Aorta (tissue), 5 donors: ENCODE results near the gene SH3RF3. TPM values are rescaled to one million over a fixed set of nuclear protein-coding genes. Genes with fewer than 3 reads are reported as not detected.

ENCODE experiments used
- ATAC-seq: fragments of 200-7000 bp; cut with Tn5 transposase; one replicate; pipeline ENCODE4 v1.9.1; 2022; ENCODE audit warnings: moderate library complexity; ENCODE audit not compliant: low FRiP score
- DNase-seq, 2 donors: peaks; one replicate each; pipeline ENCODE4 v3.0.0-alpha.2; 2020
- H3K27ac ChIP-seq, 2 donors: one replicate each; pipeline ENCODE4 v1.5.1; 2013; ENCODE audit warnings: low read length in 2 of 2, mild to moderate bottlenecking in 2 of 2, moderate library complexity in 2 of 2, control low read depth in 1 of 2, inconsistent platforms in 1 of 2, low read depth in 1 of 2
- H3K27me3 ChIP-seq, 2 donors: one replicate each; pipeline ENCODE4 v1.6.1; 2013; ENCODE audit warnings: control low read depth in 1 of 2, low read length in 1 of 2, mild to moderate bottlenecking in 1 of 2, moderate library complexity in 1 of 2; ENCODE audit not compliant: insufficient read depth in 2 of 2, control insufficient read depth in 1 of 2
- H3K36me3 ChIP-seq, 2 donors: one replicate each; pipeline ENCODE4 v1.6.1; 2013; ENCODE audit warnings: control low read depth in 1 of 2, low read length in 1 of 2, mild to moderate bottlenecking in 1 of 2; ENCODE audit not compliant: insufficient read depth in 2 of 2, control insufficient read depth in 1 of 2
- H3K4me1 ChIP-seq, 2 donors: one replicate each; pipeline ENCODE4 v1.6.1; 2013; ENCODE audit warnings: low read length in 2 of 2, control low read depth in 1 of 2, mild to moderate bottlenecking in 1 of 2, moderate library complexity in 1 of 2; ENCODE audit not compliant: insufficient read depth in 2 of 2, control insufficient read depth in 1 of 2
- H3K4me3 ChIP-seq, 2 donors: one replicate each; pipeline ENCODE4 v1.5.1; 2013; ENCODE audit warnings: low read length in 2 of 2, control low read depth in 1 of 2, mild to moderate bottlenecking in 1 of 2
- H3K9me3 ChIP-seq: one replicate; pipeline ENCODE4 v1.6.1; 2013; ENCODE audit warnings: mild to moderate bottlenecking, low read length; ENCODE audit not compliant: control insufficient read depth
- WGBS, 2 donors: extraction: QIAGEN DNeasy Blood & Tissue Kit; methylation state at CpG; one replicate each; pipeline ENCODE4 v1.1.7; 2013; 5-methylcytosine and 5-hydroxymethylcytosine counted together
- intact Hi-C, 2 donors: fragments of 100-400 bp; cut with DNase I; formaldehyde crosslinking; loops; one replicate each; pipeline versions ENCODE4 v1.14.2 to v1.15.0; 2022
- polyA plus RNA-seq, 2 donors: library from polyadenylated mRNA; stranded (reverse); fragments of 200-250 nt; gene quantifications; one replicate each; pipeline ENCODE4 v1.2.3, GENCODE V29; 2013
- total RNA-seq, 2 donors: library from RNA; stranded (reverse); fragmentation: NEBNext Ultra II Directional; extraction: Animal tissue kit (Norgen Biotek cat#: 25700); gene quantifications; one replicate each; pipeline ENCODE4 v1.2.1, GENCODE V29; 2021
- donor health status: healthy with polysubstance abuse.
- donor health status: Bipolar disorder and iron deficiency.
- donor health status: DM: no; HTN: no; CAD: no.
- donor health status: DM: no; HTN: no; CAD: no.
- donor health status: DM: yes; HTN: yes; CAD: no.

Gene SH3RF3
- total and polyA plus RNA-seq, 4 donors: 3.1 to 24.4 (median 18.0) TPM

DNA sequence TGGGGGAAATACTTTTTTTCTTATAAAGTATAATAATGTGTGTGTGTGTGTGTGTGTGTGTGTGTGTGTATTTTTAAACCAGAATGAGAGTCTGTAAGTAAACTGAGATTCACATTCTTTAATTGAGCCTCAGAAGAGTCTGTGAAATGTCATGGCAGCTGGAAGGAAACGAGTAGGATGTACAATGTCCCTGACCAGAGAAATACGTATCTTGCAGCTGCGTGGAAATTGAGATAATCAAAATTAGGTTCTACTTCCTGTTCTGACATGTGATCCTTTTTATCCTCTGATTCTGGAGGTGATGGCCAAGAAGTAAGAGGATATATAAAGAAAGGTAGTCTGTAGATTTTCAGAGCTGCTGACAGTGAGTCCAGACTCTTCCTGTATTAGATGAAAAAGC lies 50.0 kb downstream of the SH3RF3 start:
- no peaks in the 10 kb centered on the region for H3K27me3 ChIP-seq
- ATAC-seq (no peak), DNase-seq (no peak)
- H3K9me3 ChIP-seq: no peaks in the 10 kb centered on the region
- H3K27ac ChIP-seq: no peak overlapping the region
- H3K4me3 ChIP-seq: no peak overlapping the region
- H3K4me1 ChIP-seq: peaks cover 3 to 5% of the 10 kb centered on the region in 2 donors
- H3K36me3 ChIP-seq: no peaks in the 10 kb centered on the region
- intact Hi-C loops: no loop called here
- 85 to 92% methylated on average over 3 of the region's 3 CpGs for WGBS, 2 donors

DNA sequence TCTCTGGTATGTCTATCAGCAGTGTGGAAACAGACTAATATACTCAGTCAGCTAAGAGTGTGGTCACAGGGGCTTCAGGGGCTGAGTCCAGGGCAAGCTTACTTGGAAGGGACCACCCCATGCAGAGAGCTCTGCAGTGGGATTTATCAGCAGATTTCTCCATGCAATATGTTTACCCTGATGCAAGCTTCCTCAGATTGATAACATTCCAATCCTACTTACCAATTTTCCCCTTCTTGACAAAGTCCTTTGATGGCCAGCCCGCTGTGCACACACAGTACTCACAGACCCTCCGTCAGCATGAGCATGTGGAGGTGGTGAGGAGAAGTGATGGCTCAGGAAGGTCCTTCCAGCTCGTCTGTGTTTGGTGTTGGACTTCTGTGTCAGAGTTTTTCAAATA lies 51.8 kb downstream of the SH3RF3 start:
- 77 to 78% methylated on average over 3 of the region's 3 CpGs for WGBS, 2 donors
- no peaks in the 10 kb centered on the region for H3K36me3 ChIP-seq
- intact Hi-C loops: no loop called here
- peaks cover 0 to 4% of the 10 kb centered on the region in 2 donors for H3K4me1 ChIP-seq
- no peaks in the 10 kb centered on the region for H3K27me3 ChIP-seq
- H3K27ac ChIP-seq: no peak overlapping the region
- no peak for DNase-seq
- H3K9me3 ChIP-seq: no peaks in the 10 kb centered on the region
- no peak for ATAC-seq
- no peak overlapping the region for H3K4me3 ChIP-seq

DNA sequence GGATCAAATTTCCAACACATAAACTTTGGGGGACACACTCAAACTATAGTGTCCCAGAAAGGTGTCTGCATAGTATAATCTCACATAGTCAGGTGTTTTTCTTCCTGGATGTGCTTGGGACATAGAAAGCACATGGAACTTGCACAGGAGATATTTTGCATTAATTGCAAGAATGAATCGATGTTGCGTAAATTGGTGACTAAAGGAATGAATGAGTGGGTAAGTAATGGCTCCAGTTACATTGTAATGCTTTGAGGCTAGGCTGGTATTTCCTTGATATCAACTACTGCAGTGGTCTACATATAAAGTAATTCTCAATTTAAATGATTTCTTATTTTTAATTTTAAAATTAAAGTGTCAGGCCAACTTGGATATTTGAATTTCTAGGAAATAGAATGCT lies 53.4 kb downstream of the SH3RF3 start:
- DNase-seq (no peak), ATAC-seq (no peak)
- H3K27ac ChIP-seq: no peak overlapping the region
- H3K36me3 ChIP-seq: no peaks in the 10 kb centered on the region
- no peaks in the 10 kb centered on the region for H3K27me3 ChIP-seq
- intact Hi-C loops: no loop called here
- peaks cover 3 to 4% of the 10 kb centered on the region in 2 donors for H3K4me1 ChIP-seq
- H3K9me3 ChIP-seq: no peaks in the 10 kb centered on the region
- 99 to 100% methylated on average over 2 of the region's 2 CpGs for WGBS, 2 donors
- no peak overlapping the region for H3K4me3 ChIP-seq

DNA sequence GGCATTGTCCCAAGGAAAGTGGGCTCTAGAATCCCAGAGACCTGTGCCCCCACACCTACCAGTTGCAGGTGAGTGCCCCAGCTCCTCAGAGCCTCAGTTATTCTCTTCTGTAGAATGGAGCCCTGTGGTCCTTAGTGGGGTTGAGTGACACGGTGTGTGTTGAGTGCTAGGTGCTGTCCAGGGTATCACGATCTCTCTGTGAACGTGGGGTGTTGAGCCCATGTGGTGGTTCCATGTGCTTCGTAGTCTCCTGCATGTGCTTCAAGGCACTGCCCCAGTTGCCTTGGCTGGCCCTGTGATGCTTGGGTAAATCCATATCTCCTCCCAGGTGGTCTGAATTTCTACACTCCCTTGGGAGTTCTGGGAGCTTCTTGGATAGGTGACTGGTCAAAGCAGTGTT lies 54.9 kb downstream of the SH3RF3 start:
- 95% methylated on average over 4 of the region's 4 CpGs for WGBS, 2 donors
- Histone ChIP-seq H3K4me3 (no peak overlapping the region), H3K27ac (no peak overlapping the region), H3K4me1 (peaks cover 3 to 4% of the 10 kb centered on the region in 2 donors), H3K27me3 (no peaks in the 10 kb centered on the region), H3K9me3 (no peaks in the 10 kb centered on the region), H3K36me3 (no peaks in the 10 kb centered on the region)
- intact Hi-C loops: no loop called here
- ATAC-seq: no peak
- DNase-seq: no peak

DNA sequence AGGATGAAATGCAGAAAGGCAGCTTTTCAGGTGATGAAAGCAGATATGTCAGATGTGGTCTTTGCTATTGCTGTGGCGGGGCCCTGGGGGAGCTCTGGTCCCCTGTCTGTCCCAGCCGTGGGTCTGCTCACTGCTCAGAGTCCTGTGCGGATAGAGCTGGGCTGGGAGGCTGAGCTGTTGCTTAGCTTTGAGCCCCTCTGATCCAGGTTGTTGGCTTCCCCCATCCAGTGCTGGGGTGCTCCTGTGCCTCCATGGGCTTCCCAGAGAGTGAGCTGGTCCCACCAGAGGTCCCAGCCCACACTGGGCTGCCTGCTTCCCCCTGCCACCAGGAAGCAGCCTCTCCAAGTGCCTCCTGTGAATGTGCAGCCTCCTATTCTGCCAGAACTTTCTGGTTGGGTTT lies 55.4 kb downstream of the SH3RF3 start:
- Histone ChIP-seq H3K4me1 (peaks cover 3 to 4% of the 10 kb centered on the region in 2 donors), H3K36me3 (no peaks in the 10 kb centered on the region), H3K27ac (peak overlapping the region in 1 of 2 donors; percentile 22), H3K4me3 (no peak overlapping the region), H3K27me3 (no peaks in the 10 kb centered on the region), H3K9me3 (no peaks in the 10 kb centered on the region)
- intact Hi-C loops: no loop called here
- DNase-seq: no peak
- 73 to 74% methylated on average over 3 of the region's 3 CpGs for whole genome bisulfite sequencing, 2 donors
- no peak for ATAC-seq

DNA sequence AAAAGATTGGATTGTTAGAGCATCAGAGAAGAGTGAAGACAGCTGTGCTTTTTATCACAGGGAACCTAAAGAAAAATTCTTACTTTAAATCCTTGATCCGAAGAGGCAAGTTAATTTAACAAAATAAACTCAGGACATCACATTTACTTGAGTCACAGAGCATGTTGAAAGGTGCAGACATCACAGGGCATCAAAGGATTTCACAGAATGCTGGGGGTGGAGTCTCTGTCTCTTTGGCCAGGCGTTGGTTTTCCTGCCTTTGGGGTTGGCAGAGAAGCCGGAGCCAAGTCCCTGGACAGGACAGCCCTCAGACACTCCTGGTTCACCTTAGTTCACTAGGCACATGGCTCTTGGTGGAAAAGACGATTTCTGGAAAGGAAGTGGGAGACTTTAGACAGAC lies 56.3 kb downstream of the SH3RF3 start:
- Histone ChIP-seq H3K4me3 (no peak overlapping the region), H3K4me1 (peaks cover 3 to 4% of the 10 kb centered on the region in 2 donors), H3K36me3 (no peaks in the 10 kb centered on the region), H3K27me3 (no peaks in the 10 kb centered on the region), H3K9me3 (no peaks in the 10 kb centered on the region), H3K27ac (peak overlapping the region; percentile 38 to 77)
- no peak for DNase-seq
- ATAC-seq: peak; percentile 49
- 5% methylated on average over 4 of the region's 4 CpGs for WGBS, 2 donors
- intact Hi-C loops: no loop called here

DNA sequence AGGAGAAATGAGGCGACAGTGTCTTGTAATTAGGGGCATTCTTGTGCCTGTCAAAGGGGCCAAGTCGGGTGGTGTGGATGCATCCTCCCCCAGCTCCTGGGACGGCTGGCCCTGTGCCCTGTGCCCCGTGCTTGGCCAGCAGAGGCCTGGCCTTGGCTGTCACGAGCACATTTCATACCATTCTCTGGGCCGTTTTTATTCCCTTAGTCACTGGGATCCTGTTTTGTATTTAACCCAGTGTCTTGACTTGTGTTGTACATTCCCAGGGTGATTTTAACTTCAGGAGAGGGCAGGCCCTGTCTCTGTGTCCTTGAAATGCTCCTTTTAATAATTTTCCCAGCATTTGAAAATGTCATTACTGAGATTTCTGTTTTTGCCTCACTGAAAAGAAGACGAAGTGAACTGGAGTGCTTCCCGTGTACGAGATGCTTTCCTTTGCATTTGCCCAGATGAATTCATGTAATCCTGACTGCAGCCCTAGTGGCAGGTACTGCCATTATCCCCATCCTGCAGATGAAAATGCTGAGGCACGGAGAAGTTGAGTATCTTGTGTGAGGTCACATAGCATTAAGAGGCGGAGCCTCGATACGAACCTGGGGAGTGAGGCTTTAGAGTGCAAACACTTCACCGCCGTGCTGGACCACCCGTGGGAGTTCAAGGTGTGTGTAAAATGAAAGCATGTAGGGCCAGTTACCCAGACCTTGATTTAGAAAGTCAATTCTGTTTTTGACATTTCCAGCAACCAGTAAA lies 57.0 kb downstream of the SH3RF3 start:
- intact Hi-C loops: no loop called here
- no peaks in the 10 kb centered on the region for H3K27me3 ChIP-seq
- H3K4me3 ChIP-seq: no peak overlapping the region
- DNase-seq: peak; percentile 81 to 92
- no peaks in the 10 kb centered on the region for H3K9me3 ChIP-seq
- peak overlapping the region; percentile 88 to 97 for H3K27ac ChIP-seq
- H3K36me3 ChIP-seq: no peaks in the 10 kb centered on the region
- peak; percentile 76 for ATAC-seq
- H3K4me1 ChIP-seq: peaks cover 3 to 4% of the 10 kb centered on the region in 2 donors
- WGBS, 2 donors: 24 to 29% methylated on average over 16 of the region's 16 CpGs

DNA sequence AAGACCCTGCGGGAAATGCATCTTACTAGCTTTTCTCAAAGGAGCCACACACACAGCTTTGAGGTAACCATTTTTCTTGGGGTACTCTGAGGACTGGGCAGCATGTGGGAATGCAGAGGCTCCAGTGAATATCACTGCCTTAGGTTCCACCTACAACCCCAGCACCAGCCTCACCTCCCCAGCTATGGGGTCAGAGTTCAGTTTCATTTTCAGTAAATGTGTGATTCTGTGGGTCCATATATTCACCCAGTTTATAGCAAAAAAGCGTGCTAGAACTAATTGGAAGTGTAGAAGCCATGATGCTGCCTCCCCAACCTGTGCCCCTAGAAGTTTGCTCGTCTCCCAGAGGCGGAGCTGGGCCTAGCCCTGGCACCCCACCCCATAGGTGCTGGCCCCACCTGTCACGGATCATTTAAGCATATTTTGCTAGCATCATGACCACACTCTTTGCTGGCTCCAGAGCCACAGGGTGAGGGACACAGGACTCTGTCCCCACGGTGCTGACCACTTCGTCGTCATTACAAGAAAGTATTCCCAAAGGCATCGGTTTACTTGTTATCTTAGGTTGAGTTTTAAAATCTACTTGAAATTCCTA lies 57.7 kb downstream of the SH3RF3 start:
- 68 to 70% methylated on average over 9 of the region's 9 CpGs for WGBS, 2 donors
- H3K27ac ChIP-seq: peak overlapping the region; percentile 88 to 97
- DNase-seq: no peak
- H3K27me3 ChIP-seq: no peaks in the 10 kb centered on the region
- intact Hi-C loops: no loop called here
- H3K9me3 ChIP-seq: no peaks in the 10 kb centered on the region
- H3K36me3 ChIP-seq: no peaks in the 10 kb centered on the region
- H3K4me1 ChIP-seq: peaks cover 3 to 6% of the 10 kb centered on the region in 2 donors
- no peak for ATAC-seq
- H3K4me3 ChIP-seq: no peak overlapping the region
